ENCODE results near the gene RHOV. TPM values are rescaled to one million over a fixed set of nuclear protein-coding genes. Genes with fewer than 3 reads are reported as not detected.

Gene RHOV
- polyA plus RNA-seq, 1 donor from 2014 or later: 2.8 TPM

GRCh38 chr15:40875991-40876730, 2.1 kb upstream of the RHOV start:
- H3K4me2 ChIP-seq (ENCODE audit: low read length): no peak overlapping the region
- H3K9ac ChIP-seq (ENCODE audit: low read length): no peak overlapping the region
- H3K79me2 ChIP-seq (replicated peaks; ENCODE audit: insufficient read depth, low read length): no peaks in the 10 kb centered on the region
- H4K20me1 ChIP-seq (ENCODE audit: insufficient read depth): no peaks in the 10 kb centered on the region
- no peak overlapping the region for H3K27ac ChIP-seq (ENCODE audit: low read length)
- no peaks in the 10 kb centered on the region for H3F3A ChIP-seq (ENCODE audit: insufficient read depth, low read length, poor library complexity, severe bottlenecking)
- no peaks in the 10 kb centered on the region for H3K36me3 ChIP-seq (ENCODE audit: insufficient read depth, low read length)
- H3K9me2 ChIP-seq (ENCODE audit: insufficient read depth, low read length): no peaks in the 10 kb centered on the region
- TF ChIP-seq CTCF (IDR thresholded peaks at IDR 0.05; ENCODE audit: poor library complexity, severe bottlenecking): no peak
- no peak for TF ChIP-seq SMC3 (conservative IDR thresholded peaks at IDR 0.05; ENCODE audit: poor library complexity)
- TF ChIP-seq RAD21 (conservative IDR thresholded peaks at IDR 0.05): no peak
- TF ChIP-seq MXI1 (conservative IDR thresholded peaks at IDR 0.05; ENCODE audit: poor library complexity, severe bottlenecking): no peak
- no peak for TF ChIP-seq EP300 (conservative IDR thresholded peaks at IDR 0.05; ENCODE audit: poor library complexity, severe bottlenecking)
- TF ChIP-seq TAF1 (IDR thresholded peaks at IDR 0.05; ENCODE audit: low read depth): no peak
- no peak for TF ChIP-seq EZH2 (IDR thresholded peaks at IDR 0.05; ENCODE audit: borderline replicate concordance, insufficient read depth, low read length, poor library complexity, severe bottlenecking)
- no peak for TF ChIP-seq REST (IDR thresholded peaks at IDR 0.05; ENCODE audit: borderline replicate concordance)
- TF ChIP-seq POLR2AphosphoS5 (IDR thresholded peaks at IDR 0.05): no peak
- no peaks in the 10 kb centered on the region for H3K9me3 ChIP-seq (ENCODE audit: low read length)
- no peak overlapping the region for H3K4me3 ChIP-seq (ENCODE audit: low read length)
- no peak overlapping the region for H2AFZ ChIP-seq (ENCODE audit: low read depth, low read length)
- peaks cover 10% of the 10 kb centered on the region for H3K27me3 ChIP-seq (ENCODE audit: insufficient read depth, low read depth, low read length)

- Histone ChIP-seq H3K9me3 (ENCODE audit: low read length) (no peaks in the 10 kb centered on the region), H3K4me2 (ENCODE audit: low read length) (no peak overlapping the region), H3K79me2 (replicated peaks; ENCODE audit: insufficient read depth, low read length) (no peaks in the 10 kb centered on the region), H3K27ac (ENCODE audit: low read length) (no peak overlapping the region), H3K36me3 (ENCODE audit: insufficient read depth, low read length) (no peaks in the 10 kb centered on the region), H3K27me3 (ENCODE audit: insufficient read depth, low read depth, low read length) (peaks cover 10% of the 10 kb centered on the region), H3K9me2 (ENCODE audit: insufficient read depth, low read length) (no peaks in the 10 kb centered on the region), H3K9ac (ENCODE audit: low read length) (peak overlapping the region; percentile 67), H3K4me3 (ENCODE audit: low read length) (peak overlapping the region; percentile 75), H4K20me1 (ENCODE audit: insufficient read depth) (no peaks in the 10 kb centered on the region), H3F3A (ENCODE audit: insufficient read depth, low read length, poor library complexity, severe bottlenecking) (no peaks in the 10 kb centered on the region), H2AFZ (ENCODE audit: low read depth, low read length) (no peak overlapping the region)
- TF ChIP-seq EP300 (conservative IDR thresholded peaks at IDR 0.05; ENCODE audit: poor library complexity, severe bottlenecking) (no peak), POLR2AphosphoS5 (IDR thresholded peaks at IDR 0.05) (no peak), RAD21 (conservative IDR thresholded peaks at IDR 0.05) (no peak), MXI1 (conservative IDR thresholded peaks at IDR 0.05; ENCODE audit: poor library complexity, severe bottlenecking) (no peak), REST (IDR thresholded peaks at IDR 0.05; ENCODE audit: borderline replicate concordance) (no peak), SMC3 (conservative IDR thresholded peaks at IDR 0.05; ENCODE audit: poor library complexity) (no peak), TAF1 (IDR thresholded peaks at IDR 0.05; ENCODE audit: low read depth) (no peak), EZH2 (IDR thresholded peaks at IDR 0.05; ENCODE audit: borderline replicate concordance, insufficient read depth, low read length, poor library complexity, severe bottlenecking) (no peak), CTCF (IDR thresholded peaks at IDR 0.05; ENCODE audit: poor library complexity, severe bottlenecking) (no peak)
Observed at GRCh38 chr15:40872791-40873693, 992 bp downstream of the RHOV start.
